Ishikawa (cell line): Measurements from ENCODE around the gene CAMK2A.
A peak's percentile ranks its signal among the peaks of the same experiment; 100 is the strongest.

ENCODE experiments used
- CEBPB ChIP-seq: IDR thresholded peaks from 2 replicates; pipeline ENCODE4 v1.6.1; 2012
- CREB1 ChIP-seq: IDR thresholded peaks from 2 replicates; pipeline ENCODE4 v1.6.1; 2012; ENCODE audit warnings: low read depth
- EGR1 ChIP-seq: IDR thresholded peaks from 2 replicates; pipeline ENCODE4 v1.6.1; 2012
- EP300 ChIP-seq: IDR thresholded peaks from 2 replicates; pipeline ENCODE4 v1.6.1; 2012; ENCODE audit warnings: borderline replicate concordance
- FOXM1 ChIP-seq: IDR thresholded peaks from 2 replicates; pipeline ENCODE4 v1.6.1; 2012; ENCODE audit warnings: low read depth, borderline replicate concordance
- MAX ChIP-seq: IDR thresholded peaks from 2 replicates; pipeline ENCODE4 v1.6.1; 2012
- NFIC ChIP-seq: IDR thresholded peaks from 2 replicates; pipeline ENCODE4 v1.6.1; 2012
- RAD21 ChIP-seq: IDR thresholded peaks from 2 replicates; pipeline ENCODE4 v1.6.1; 2012; ENCODE audit warnings: low read depth
- REST ChIP-seq: IDR thresholded peaks from 2 replicates; pipeline ENCODE4 v1.6.1; 2012; ENCODE audit warnings: low read depth, mild to moderate bottlenecking
- TAF1 ChIP-seq: IDR thresholded peaks from 2 replicates; pipeline ENCODE4 v1.6.1; 2012; ENCODE audit warnings: low read depth, mild to moderate bottlenecking
- TCF12 ChIP-seq: IDR thresholded peaks from 2 replicates; pipeline ENCODE4 v1.6.1; 2012; ENCODE audit warnings: low read depth
- TEAD4 ChIP-seq: IDR thresholded peaks from 2 replicates; pipeline ENCODE4 v1.6.1; 2012
- USF1 ChIP-seq: IDR thresholded peaks from 2 replicates; pipeline ENCODE4 v1.6.1; 2012
- YY1 ChIP-seq: IDR thresholded peaks from 2 replicates; pipeline ENCODE4 v1.6.1; 2012; ENCODE audit warnings: low read depth
- ZBTB7A ChIP-seq: IDR thresholded peaks from 2 replicates; pipeline ENCODE4 v1.6.1; 2012; ENCODE audit warnings: low read depth

Gene CAMK2A

GRCh38 chr5:150217873-150218692 is 71.5 kb downstream of the CAMK2A start:
- TF ChIP-seq EP300 (no peak), TAF1 (no peak), RAD21 (peak; percentile 95), TEAD4 (no peak)

- no peak for TF ChIP-seq EGR1
- TF ChIP-seq USF1: no peak
- no peak for TF ChIP-seq NFIC
- no peak for TF ChIP-seq TEAD4
- TF ChIP-seq TAF1: no peak
- no peak for TF ChIP-seq EP300
- no peak for TF ChIP-seq REST
- no peak for TF ChIP-seq CREB1
- no peak for TF ChIP-seq MAX
- no peak for TF ChIP-seq FOXM1
- no peak for TF ChIP-seq ZBTB7A
- TF ChIP-seq CEBPB: no peak
- TF ChIP-seq RAD21: no peak
- no peak for TF ChIP-seq YY1
- TF ChIP-seq TCF12: no peak
These were observed 72.5 kb downstream of the CAMK2A start for GRCh38 chr5:150217038-150217437.

- TF ChIP-seq EP300 (no peak), TCF12 (no peak), TEAD4 (no peak), CREB1 (no peak), USF1 (no peak), CEBPB (no peak), RAD21 (no peak), ZBTB7A (no peak), NFIC (no peak), MAX (no peak), EGR1 (no peak), YY1 (no peak), TAF1 (no peak), REST (no peak)
These were observed 73.3 kb downstream of the CAMK2A start for GRCh38 chr5:150215979-150216944.

GRCh38 chr5:150214289-150214688 is 75.3 kb downstream of the CAMK2A start:
- no peak for TF ChIP-seq EP300
- no peak for TF ChIP-seq FOXM1
- no peak for TF ChIP-seq RAD21

GRCh38 chr5:150213530-150213929 is 76.0 kb downstream of the CAMK2A start:
- TF ChIP-seq EP300 (no peak), NFIC (no peak)
